A673 (cell line): ENCODE measurements around the gene PARP3.

Experiments used
- CTCF ChIP-seq: fragments of 300-800, 200-600 bp; sonication (generic); conservative IDR thresholded peaks from 2 replicates; pipeline ENCODE4 v1.5.1; 2017; ENCODE audit warnings: low read depth, mild to moderate bottlenecking, antibody characterized with exemption, low read length, moderate library complexity, mixed read lengths
- EZH2 ChIP-seq: fragments of 200-600 bp; sonication (generic); IDR thresholded peaks from 2 replicates; pipeline ENCODE4 v1.6.1; 2017; ENCODE audit warnings: borderline replicate concordance, low read depth, mild to moderate bottlenecking, mixed read lengths, antibody characterized with exemption, low read length; ENCODE audit not compliant: poor library complexity, severe bottlenecking

DNA sequence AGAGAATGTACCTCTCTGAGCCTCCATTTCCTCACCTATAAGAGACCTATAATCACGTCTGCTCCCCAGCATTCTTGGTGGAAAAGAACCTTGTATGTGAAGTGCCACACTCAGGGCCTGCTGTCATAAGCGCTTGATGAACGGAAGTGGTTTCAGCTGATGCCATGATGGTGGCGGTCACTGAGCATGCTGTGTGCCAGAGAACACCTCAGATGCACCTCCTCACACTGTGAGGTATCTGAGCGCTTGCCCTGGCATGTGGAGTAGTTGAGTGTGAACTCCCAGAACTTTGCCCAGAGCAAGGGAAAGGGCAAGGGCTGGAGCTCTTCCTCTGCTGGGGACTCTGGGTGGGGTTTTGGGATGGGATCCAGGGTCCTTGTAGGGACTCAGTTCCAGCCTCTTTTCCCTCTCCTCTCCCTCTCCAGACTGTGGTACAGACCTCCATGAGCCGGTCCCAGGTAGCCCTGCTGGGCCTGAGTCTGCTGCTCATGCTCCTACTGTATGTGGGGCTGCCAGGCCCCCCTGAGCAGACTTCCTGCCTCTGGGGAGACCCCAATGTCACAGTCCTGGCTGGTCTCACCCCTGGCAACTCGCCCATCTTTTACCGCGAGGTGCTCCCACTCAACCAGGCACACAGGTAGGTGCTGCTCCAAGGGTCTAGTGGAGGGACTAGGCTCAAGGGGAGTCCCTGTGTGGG is 35.4 kb downstream of the PARP3 start:
- no peak for TF ChIP-seq CTCF
- TF ChIP-seq EZH2, result no peak
